Measurements from ENCODE around the gene INIP.
"Not testable (repeated sequence)": the region's sequence is repeated elsewhere in the genome, so short reads cannot be mapped to it uniquely, and the experiment has no call there.

Gene INIP

GRCh38 chr9:112725961-112726360 lies 8.0 kb upstream of the INIP start:
- no peak overlapping the region for H2AK5ac ChIP-seq (ENCODE audit: low read length, severe bottlenecking)
- no peak overlapping the region for H3K4me2 ChIP-seq (ENCODE audit: low read length, poor library complexity, severe bottlenecking)
- H4K91ac ChIP-seq (ENCODE audit: low read length), result no peak overlapping the region
- H3K4me1 ChIP-seq (ENCODE audit: control insufficient read depth, insufficient read depth, low read depth, low read length), result no peaks in the 10 kb centered on the region
- H3K18ac ChIP-seq (ENCODE audit: low read depth in 1 of 2, low read length in 2 of 2), result no peak overlapping the region
- H3K9ac ChIP-seq (ENCODE audit: low read length), result no peak overlapping the region
- DNase-seq, result no peak
- H2BK5ac ChIP-seq (ENCODE audit: low read depth, low read length, poor library complexity, severe bottlenecking), result no peak overlapping the region
- H3K27ac ChIP-seq (ENCODE audit: low read length, poor library complexity, severe bottlenecking), result no peak overlapping the region
- H2BK12ac ChIP-seq (ENCODE audit: low read length in 2 of 2), result no peak overlapping the region
- no peak overlapping the region for H3K4ac ChIP-seq (ENCODE audit: low read depth in 1 of 2, low read length in 2 of 2)
- no peak overlapping the region for H3K4me3 ChIP-seq (ENCODE audit: insufficient read depth in 1 of 2, low read depth in 1 of 2, low read length in 2 of 2)
- no peaks in the 10 kb centered on the region for H3K9me3 ChIP-seq (ENCODE audit: control insufficient read depth, low read length)
- H2BK15ac ChIP-seq (ENCODE audit: low read depth, poor library complexity, severe bottlenecking), result no peak overlapping the region
- no peak overlapping the region for H4K8ac ChIP-seq (ENCODE audit: low read length)
- no peak overlapping the region for H2AFZ ChIP-seq (ENCODE audit: low read depth, low read length)
- H3K27me3 ChIP-seq (ENCODE audit: control insufficient read depth in 1 of 2, insufficient read depth in 1 of 2, low read length in 2 of 2), result no peaks in the 10 kb centered on the region
- H3K36me3 ChIP-seq (ENCODE audit: control insufficient read depth in 1 of 2, insufficient read depth in 2 of 2, low read depth in 1 of 2, low read length in 2 of 2), result no peaks in the 10 kb centered on the region
- H3K23ac ChIP-seq (ENCODE audit: low read length in 2 of 2), result no peak overlapping the region
- no peaks in the 10 kb centered on the region for H3K79me1 ChIP-seq (replicated peaks; ENCODE audit: low read length, poor library complexity, severe bottlenecking)
- H2BK120ac ChIP-seq (ENCODE audit: low read depth, low read length), result no peak overlapping the region
- H3K14ac ChIP-seq (ENCODE audit: low read length in 2 of 2), result no peak overlapping the region
- 92% methylated on average over 3 of the region's 3 CpGs for WGBS

- H3K9ac ChIP-seq (ENCODE audit: low read length); H3K79me1 ChIP-seq (replicated peaks; ENCODE audit: low read length, poor library complexity, severe bottlenecking); H3K27ac ChIP-seq (ENCODE audit: low read length, poor library complexity, severe bottlenecking): not testable (repeated sequence)
Measured at GRCh38 chr9:112722749-112723148, 4.8 kb upstream of the INIP start.

GRCh38 chr9:112720113-112720780 lies 2.3 kb upstream of the INIP start:
- Histone ChIP-seq H2AFZ (ENCODE audit: low read depth, low read length) (no peak overlapping the region), H2BK12ac (ENCODE audit: low read length in 2 of 2) (no peak overlapping the region), H2AK5ac (ENCODE audit: low read length, severe bottlenecking) (no peak overlapping the region), H3K4me3 (ENCODE audit: insufficient read depth in 1 of 2, low read depth in 1 of 2, low read length in 2 of 2) (no peak overlapping the region), H3K4me1 (ENCODE audit: control insufficient read depth, insufficient read depth, low read depth, low read length) (peaks cover 2% of the 10 kb centered on the region), H3K23ac (ENCODE audit: low read length in 2 of 2) (no peak overlapping the region), H3K18ac (ENCODE audit: low read depth in 1 of 2, low read length in 2 of 2) (no peak overlapping the region), H3K4ac (ENCODE audit: low read depth in 1 of 2, low read length in 2 of 2) (no peak overlapping the region), H2BK120ac (ENCODE audit: low read depth, low read length) (no peak overlapping the region), H4K91ac (ENCODE audit: low read length) (no peak overlapping the region), H4K8ac (ENCODE audit: low read length) (no peak overlapping the region), H3K14ac (ENCODE audit: low read length in 2 of 2) (no peak overlapping the region), H3K9ac (ENCODE audit: low read length) (peak overlapping the region; percentile 79), H3K27ac (ENCODE audit: low read length, poor library complexity, severe bottlenecking) (no peak overlapping the region), H3K36me3 (ENCODE audit: control insufficient read depth in 1 of 2, insufficient read depth in 2 of 2, low read depth in 1 of 2, low read length in 2 of 2) (no peaks in the 10 kb centered on the region), H2BK15ac (ENCODE audit: low read depth, poor library complexity, severe bottlenecking) (no peak overlapping the region), H3K4me2 (ENCODE audit: low read length, poor library complexity, severe bottlenecking) (no peak overlapping the region), H3K79me1 (replicated peaks; ENCODE audit: low read length, poor library complexity, severe bottlenecking) (peaks cover 5% of the 10 kb centered on the region), H3K27me3 (ENCODE audit: control insufficient read depth in 1 of 2, insufficient read depth in 1 of 2, low read length in 2 of 2) (no peaks in the 10 kb centered on the region), H2BK5ac (ENCODE audit: low read depth, low read length, poor library complexity, severe bottlenecking) (no peak overlapping the region), H3K9me3 (ENCODE audit: control insufficient read depth, low read length) (no peaks in the 10 kb centered on the region)
- WGBS, result 100% methylated on average over 1 of the region's 4 CpGs
- no peak for DNase-seq

More at GRCh38 chr9:112722749-112723148, 4.8 kb upstream of the INIP start:
- H3K23ac ChIP-seq (ENCODE audit: low read length in 2 of 2); H3K14ac ChIP-seq (ENCODE audit: low read length in 2 of 2); H3K18ac ChIP-seq (ENCODE audit: low read depth in 1 of 2, low read length in 2 of 2); H3K4me1 ChIP-seq (ENCODE audit: control insufficient read depth, insufficient read depth, low read depth, low read length); H4K8ac ChIP-seq (ENCODE audit: low read length); H3K36me3 ChIP-seq (ENCODE audit: control insufficient read depth in 1 of 2, insufficient read depth in 2 of 2, low read depth in 1 of 2, low read length in 2 of 2); DNase-seq; H3K4me3 ChIP-seq (ENCODE audit: insufficient read depth in 1 of 2, low read depth in 1 of 2, low read length in 2 of 2); H4K91ac ChIP-seq (ENCODE audit: low read length); H3K4me2 ChIP-seq (ENCODE audit: low read length, poor library complexity, severe bottlenecking); H2BK5ac ChIP-seq (ENCODE audit: low read depth, low read length, poor library complexity, severe bottlenecking); H3K4ac ChIP-seq (ENCODE audit: low read depth in 1 of 2, low read length in 2 of 2); H2BK12ac ChIP-seq (ENCODE audit: low read length in 2 of 2); H2AK5ac ChIP-seq (ENCODE audit: low read length, severe bottlenecking); H2BK15ac ChIP-seq (ENCODE audit: low read depth, poor library complexity, severe bottlenecking); H3K9me3 ChIP-seq (ENCODE audit: control insufficient read depth, low read length); H2BK120ac ChIP-seq (ENCODE audit: low read depth, low read length); H2AFZ ChIP-seq (ENCODE audit: low read depth, low read length); H3K27me3 ChIP-seq (ENCODE audit: control insufficient read depth in 1 of 2, insufficient read depth in 1 of 2, low read length in 2 of 2): not testable (repeated sequence)
- 100% methylated on average over 1 of the region's 3 CpGs for WGBS

- peaks cover 0 to 3% of the 10 kb centered on the region in 2 experiments for H3K36me3 ChIP-seq (ENCODE audit: control insufficient read depth in 1 of 2, insufficient read depth in 2 of 2, low read depth in 1 of 2, low read length in 2 of 2)
- H2BK5ac ChIP-seq (ENCODE audit: low read depth, low read length, poor library complexity, severe bottlenecking), result no peak overlapping the region
- WGBS, result 55% methylated on average over 1 of the region's 2 CpGs
- H4K8ac ChIP-seq (ENCODE audit: low read length), result no peak overlapping the region
- no peak overlapping the region for H3K14ac ChIP-seq (ENCODE audit: low read length in 2 of 2)
- peaks cover 6% of the 10 kb centered on the region for H3K79me1 ChIP-seq (replicated peaks; ENCODE audit: low read length, poor library complexity, severe bottlenecking)
- H3K27me3 ChIP-seq (ENCODE audit: control insufficient read depth in 1 of 2, insufficient read depth in 1 of 2, low read length in 2 of 2), result no peaks in the 10 kb centered on the region
- H3K9me3 ChIP-seq (ENCODE audit: control insufficient read depth, low read length), result no peaks in the 10 kb centered on the region
- H3K23ac ChIP-seq (ENCODE audit: low read length in 2 of 2), result no peak overlapping the region
- DNase-seq, result no peak
- no peak overlapping the region for H2BK120ac ChIP-seq (ENCODE audit: low read depth, low read length)
- no peak overlapping the region for H4K91ac ChIP-seq (ENCODE audit: low read length)
- peak overlapping the region; percentile 79 for H3K9ac ChIP-seq (ENCODE audit: low read length)
- no peak overlapping the region for H2AK5ac ChIP-seq (ENCODE audit: low read length, severe bottlenecking)
- no peak overlapping the region for H2AFZ ChIP-seq (ENCODE audit: low read depth, low read length)
- no peak overlapping the region for H3K4me2 ChIP-seq (ENCODE audit: low read length, poor library complexity, severe bottlenecking)
- H3K4me3 ChIP-seq (ENCODE audit: insufficient read depth in 1 of 2, low read depth in 1 of 2, low read length in 2 of 2), result no peak overlapping the region
- no peak overlapping the region for H3K27ac ChIP-seq (ENCODE audit: low read length, poor library complexity, severe bottlenecking)
- H3K18ac ChIP-seq (ENCODE audit: low read depth in 1 of 2, low read length in 2 of 2), result no peak overlapping the region
- H3K4me1 ChIP-seq (ENCODE audit: control insufficient read depth, insufficient read depth, low read depth, low read length), result peaks cover 2% of the 10 kb centered on the region
- H2BK15ac ChIP-seq (ENCODE audit: low read depth, poor library complexity, severe bottlenecking), result no peak overlapping the region
- H3K4ac ChIP-seq (ENCODE audit: low read depth in 1 of 2, low read length in 2 of 2), result no peak overlapping the region
- no peak overlapping the region for H2BK12ac ChIP-seq (ENCODE audit: low read length in 2 of 2)
Measured at GRCh38 chr9:112719696-112720095, 1.8 kb upstream of the INIP start.
